ENCODE data around the gene ZNF891.

The ZNF891 gene

DNA sequence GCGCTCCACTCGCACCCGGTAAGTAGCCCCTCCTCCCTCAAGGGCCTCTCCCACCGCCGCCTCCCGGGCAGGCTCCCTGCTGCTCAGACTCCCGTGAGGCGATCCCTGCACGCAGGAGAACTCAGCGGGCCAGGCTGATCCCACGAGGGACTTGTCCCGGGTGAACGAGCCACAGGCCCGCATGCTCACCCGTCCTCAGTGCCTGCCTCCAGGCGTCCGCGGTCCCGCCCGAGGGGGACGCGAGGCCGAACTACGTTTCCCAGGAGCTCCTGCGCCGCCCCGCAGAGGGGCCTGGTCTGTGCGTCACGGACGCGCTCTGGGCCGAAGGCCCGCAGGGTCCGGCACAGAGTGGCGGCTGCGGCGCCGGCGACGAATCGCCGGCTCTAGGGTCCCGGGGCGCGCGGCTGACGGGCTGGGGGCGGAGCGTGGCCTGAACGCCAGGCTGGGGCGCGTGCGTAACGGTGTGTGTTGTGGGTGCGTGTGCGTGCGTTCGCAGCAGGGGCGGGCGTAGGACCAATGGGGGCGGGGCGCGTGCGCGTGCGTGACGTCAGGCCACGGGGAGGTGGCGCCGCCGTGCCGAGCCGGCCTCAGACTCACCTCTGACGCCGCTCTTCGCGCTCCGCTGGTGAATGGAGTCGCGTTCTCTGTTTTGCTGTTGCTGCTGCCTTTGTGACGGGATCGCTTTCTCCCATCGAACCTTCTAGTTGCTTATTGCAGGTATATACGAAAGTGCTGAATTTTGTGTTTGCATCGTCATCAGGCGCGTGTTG is at the start of gene ZNF891, which contains the start of gene ZNF10:
Gene ZNF891 (minus strand): TSS at position 237 of the 770 bp plus-strand sequence. CDS start 8,356 bp downstream, outside the sequence.
Gene ZNF10 (plus strand): TSS at position 590 of the 770 bp plus-strand sequence. CDS start 13,866 bp downstream, outside the sequence.
- DNase-seq (ENCODE audit: low read depth in 2 of 2): peak; percentile 93 to 94

DNA sequence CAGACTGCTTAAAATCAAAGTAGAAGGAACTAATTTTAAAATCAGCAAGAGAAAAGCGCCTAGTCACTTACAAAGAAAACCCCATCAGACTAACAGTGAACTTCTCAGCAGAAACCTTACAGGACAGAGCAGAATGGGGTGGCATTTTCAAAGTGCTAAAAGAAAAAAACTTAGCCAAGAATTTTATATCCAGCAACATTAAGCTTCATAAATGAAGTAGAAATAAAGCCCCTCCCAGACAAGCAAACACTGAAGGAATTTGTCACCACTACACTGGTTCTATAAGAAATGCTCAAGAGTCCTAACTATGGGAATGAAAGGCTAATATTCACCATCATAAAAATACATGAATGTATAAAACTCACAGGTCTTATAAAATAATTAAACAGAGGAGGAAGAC is 44.8 kb upstream of the ZNF891 start:
- DNase-seq (ENCODE audit: low read depth in 2 of 2): no peak

DNA sequence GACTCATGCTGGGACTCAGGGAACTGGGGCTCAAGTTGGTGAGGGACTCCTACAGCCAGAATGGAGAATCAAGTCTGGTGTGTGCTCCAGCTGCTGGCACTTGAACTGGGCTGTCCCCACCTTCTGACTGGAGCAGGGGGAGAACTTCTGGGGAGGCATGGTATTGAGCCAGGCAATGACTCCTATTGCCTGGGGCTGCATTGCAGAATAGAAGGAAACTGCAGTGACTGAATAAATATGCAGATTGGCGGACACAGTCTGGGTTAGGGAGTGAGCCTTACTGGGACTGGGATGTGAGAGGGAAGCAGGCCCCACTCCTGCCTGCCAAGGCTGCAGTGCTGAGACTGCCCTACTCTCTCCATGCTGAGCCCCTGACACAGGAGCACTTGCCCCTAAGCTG is 42.4 kb upstream of the ZNF891 start:
- DNase-seq (ENCODE audit: low read depth in 2 of 2): no peak

DNA sequence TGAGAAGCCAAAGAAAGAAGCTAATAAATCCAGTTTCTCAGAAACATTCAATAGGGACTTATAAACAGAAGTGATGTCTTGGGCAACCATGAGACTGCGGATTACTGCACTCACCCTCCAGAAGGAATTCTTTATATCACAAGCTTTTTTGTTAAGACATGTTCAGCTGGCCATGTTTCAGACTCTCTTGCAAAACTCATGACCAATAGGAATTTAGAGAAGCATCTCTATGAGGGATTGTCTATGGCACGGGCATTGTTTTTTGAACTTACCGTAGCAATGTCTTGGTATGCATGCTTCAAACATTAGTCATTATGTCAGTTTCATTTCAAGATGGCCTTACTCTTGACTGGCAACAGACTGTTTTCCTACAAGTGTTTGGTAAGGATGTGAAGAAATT is 35.7 kb upstream of the ZNF891 start:
- no peak for DNase-seq (ENCODE audit: low read depth in 2 of 2)

DNA sequence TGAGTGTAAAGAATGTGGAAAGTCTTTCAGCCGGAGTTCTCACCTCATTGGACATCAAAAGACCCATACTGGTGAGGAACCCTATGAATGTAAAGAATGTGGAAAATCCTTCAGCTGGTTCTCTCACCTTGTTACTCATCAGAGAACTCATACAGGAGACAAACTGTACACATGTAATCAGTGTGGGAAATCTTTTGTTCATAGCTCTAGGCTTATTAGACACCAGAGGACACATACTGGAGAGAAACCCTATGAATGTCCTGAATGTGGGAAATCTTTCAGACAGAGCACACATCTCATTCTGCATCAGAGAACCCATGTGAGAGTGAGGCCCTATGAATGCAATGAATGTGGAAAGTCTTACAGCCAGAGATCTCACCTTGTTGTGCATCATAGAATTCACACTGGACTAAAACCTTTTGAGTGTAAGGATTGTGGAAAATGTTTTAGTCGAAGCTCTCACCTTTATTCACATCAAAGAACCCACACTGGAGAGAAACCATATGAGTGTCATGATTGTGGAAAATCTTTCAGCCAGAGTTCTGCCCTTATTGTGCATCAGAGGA is 26.1 kb upstream of the ZNF891 start:
- DNase-seq (ENCODE audit: low read depth in 2 of 2): no peak

DNA sequence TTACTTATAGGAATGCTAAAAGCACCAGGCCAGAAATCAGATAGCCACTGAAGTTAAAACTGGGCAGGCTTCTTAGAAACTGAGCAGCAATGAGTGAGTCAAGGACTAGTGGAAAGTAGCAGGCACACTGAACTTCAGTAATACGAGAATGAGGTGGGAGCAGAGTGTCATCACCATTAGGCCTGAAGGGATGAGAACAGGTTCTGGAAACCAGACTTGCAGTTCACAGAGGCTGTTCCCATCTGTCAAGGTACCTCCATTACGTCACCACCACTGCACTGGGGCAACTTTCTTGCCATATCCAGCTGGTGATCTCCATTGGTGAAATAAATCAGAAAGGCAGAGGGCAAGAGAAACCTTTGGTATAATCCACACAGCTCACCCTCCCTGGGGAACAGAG is 15.9 kb upstream of the ZNF891 start:
- no peak for DNase-seq (ENCODE audit: low read depth in 2 of 2)

DNA sequence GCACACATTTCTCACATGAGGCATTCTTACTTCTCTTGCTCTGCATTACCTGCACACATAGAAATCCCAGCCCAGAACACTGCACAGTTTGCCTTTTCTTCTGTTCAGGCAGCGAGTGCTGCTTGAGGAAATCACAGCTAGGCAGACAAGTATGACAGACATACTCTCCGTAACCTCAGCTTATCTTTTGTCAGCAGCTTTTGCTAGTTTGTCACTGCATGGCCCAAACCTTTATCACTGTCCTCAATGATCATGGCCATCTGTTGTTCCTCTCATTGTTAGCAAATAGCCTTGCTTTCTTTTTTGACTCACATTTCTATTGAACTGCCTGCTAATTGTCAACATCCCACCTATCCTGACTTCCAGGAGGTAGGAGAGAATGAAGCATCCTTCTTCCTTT is 5.7 kb upstream of the ZNF891 start:
- DNase-seq (ENCODE audit: low read depth in 2 of 2): no peak

DNA sequence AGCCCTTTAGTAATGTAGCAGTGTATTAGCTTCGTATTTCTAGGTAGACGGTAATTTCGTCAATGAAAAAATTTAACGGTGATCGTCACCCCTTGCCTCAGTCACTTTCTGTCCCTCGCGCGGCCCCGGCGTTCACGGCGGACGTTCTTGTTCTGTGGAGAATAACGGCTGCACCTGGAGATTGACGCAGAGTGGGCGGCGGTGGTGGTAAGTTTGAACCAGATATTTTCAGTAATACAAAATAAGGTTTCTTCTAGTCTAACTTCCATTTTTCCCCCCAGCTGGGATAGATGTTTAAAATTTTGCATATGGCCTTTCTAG is 694 bp upstream of the ZNF891 start:
- no peak for DNase-seq (ENCODE audit: low read depth in 2 of 2)

DNA sequence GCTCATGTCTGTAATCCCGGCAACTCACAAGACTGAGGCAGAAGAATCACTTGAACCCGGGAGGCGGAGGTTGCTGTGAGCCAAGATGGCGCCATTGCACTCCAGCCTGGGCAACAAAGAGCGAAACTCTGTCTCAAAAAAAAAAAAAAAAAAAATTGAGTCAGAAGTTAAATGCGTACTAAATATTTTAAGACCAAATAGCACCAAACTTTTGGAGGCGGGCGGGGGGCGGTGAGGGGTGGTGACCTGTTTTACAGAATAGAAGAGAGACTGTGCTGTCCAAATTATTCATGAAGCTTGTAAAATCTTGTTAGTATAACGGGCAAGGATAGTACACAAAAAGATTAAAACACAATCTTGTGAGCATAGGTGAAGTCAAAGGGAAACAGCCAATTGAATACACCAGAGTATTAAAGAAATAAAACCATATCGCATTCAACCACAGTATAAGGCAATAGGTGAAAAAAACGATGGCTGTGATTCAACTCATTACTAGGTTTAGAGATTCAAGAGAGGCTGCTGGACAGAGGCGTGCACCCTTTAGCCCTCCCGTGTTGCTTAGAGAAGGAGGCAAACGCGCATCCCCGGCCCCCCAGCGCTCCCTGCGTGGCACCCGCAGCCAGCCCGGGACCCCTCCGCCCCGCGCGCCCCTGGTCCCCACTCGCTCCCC is 571 bp downstream of the ZNF891 start:
- peak in 1 of 2 donors; percentile 0 for DNase-seq (ENCODE audit: low read depth in 2 of 2)

DNA sequence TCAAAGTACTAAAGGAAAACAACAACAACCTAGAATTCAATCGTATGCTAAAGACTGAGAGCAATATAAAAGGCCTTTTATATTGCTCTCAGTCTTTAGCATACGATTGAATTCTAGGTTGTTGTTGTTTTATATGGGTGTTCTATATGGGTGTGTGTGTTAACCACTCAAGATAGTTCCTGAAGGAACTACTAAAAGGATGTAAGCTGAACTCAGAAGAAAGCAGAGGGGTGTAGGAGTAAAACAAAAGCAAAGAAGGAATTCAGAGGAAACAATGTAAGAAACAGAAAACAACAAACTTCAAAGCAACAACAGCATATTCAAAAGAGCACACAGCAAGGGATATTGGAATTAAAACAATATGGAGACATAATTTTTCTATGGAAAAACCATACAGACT is 5.4 kb downstream of the ZNF891 start:
- DNase-seq (ENCODE audit: low read depth in 2 of 2): no peak

DNA sequence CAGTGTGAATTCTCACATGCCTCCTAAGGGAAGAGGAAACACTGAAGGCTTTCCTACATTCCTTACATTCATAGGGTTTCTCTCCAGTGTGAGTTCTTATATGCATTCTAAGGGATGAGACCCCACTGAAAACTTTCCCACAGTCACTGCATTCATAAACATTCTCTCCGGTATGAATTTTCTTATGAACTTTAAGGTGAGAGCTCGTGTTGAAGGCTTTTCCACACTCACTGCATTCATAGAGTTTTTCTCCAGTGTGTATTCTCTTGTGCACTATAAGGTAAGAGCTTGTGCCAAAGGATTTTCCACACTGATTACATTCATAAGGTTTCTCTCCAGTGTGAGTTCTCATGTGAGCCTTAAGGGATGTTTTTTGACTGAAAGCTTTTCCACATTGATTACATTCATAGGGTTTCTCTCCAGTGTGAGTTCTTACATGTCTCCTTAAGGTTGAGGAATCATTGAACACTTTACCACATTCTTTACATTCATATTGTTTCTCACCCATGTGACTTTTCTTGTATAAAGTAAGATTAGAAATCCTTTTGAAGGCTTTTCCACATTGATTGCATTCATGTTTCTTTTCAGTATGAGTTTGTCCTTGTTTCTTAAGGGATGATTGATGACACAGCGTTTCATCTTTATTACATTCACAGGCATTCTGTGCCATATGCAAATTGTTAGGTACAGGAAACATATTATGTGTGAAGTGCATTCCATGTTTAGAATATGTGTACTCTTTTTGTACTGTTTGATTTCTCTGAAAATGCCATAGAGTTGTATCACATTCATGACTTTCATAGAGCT is 9.5 kb downstream of the ZNF891 start:
- DNase-seq (ENCODE audit: low read depth in 2 of 2): no peak

DNA sequence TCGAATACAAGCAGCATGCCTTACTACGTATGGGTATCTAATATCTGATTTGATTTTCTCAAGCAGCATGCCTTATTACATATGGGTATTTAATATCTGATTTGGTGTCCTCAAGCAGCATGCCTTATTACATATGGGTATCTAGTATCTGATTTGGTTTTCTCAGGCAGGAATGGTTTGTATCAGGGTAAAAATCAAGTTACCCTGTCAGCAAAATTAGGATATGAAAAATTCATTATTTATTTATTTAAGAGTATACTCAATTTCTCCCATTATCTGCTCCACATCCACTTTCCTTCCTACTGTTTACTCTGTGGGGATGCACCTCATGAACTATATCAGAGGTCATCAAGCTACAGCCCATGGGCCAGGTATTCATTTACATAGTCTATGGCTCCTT is 21.9 kb downstream of the ZNF891 start:
- no peak for DNase-seq (ENCODE audit: low read depth in 2 of 2)

DNA sequence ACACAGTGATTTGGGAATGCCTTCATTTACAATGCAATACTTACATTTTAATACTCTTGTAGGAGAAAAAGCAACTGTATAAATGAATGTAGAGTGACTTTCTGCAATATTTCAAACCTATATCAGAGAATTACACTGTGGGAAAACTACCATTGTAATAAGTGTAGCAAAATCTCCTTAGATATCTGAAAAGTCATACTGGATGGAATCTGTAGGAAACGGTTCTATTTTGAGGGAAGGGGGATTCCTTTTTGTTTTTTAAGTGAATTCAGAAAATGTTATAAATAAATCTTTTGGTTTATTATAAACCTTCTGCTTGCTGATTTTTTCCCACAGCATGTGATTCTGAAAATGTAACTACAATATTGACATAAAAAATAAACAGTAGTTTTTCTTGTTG is 23.0 kb downstream of the ZNF891 start:
- DNase-seq (ENCODE audit: low read depth in 2 of 2): no peak

DNA sequence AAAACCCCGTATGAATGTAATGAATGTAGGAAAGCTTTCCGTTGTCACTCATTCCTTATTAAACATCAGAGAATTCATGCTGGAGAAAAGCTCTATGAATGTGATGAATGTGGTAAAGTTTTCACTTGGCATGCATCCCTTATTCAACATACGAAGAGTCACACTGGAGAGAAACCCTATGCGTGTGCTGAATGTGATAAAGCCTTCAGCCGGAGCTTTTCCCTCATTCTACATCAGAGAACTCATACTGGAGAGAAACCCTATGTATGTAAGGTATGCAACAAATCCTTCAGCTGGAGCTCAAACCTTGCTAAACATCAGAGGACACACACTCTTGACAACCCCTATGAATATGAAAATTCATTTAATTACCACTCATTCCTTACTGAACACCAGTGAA is 23.8 kb downstream of the ZNF891 start:
- no peak for DNase-seq (ENCODE audit: low read depth in 2 of 2)

DNA sequence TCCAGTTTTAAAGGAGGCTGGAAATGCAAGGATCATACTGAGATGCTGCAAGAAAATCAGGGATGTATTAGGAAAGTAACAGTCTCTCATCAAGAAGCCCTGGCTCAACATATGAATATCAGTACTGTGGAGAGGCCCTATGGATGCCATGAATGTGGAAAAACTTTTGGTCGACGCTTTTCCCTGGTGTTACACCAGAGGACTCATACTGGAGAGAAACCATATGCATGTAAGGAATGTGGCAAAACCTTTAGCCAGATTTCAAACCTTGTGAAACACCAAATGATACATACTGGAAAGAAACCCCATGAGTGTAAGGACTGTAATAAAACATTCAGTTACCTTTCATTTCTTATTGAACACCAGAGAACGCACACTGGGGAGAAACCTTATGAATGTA is 24.5 kb downstream of the ZNF891 start:
- no peak for DNase-seq (ENCODE audit: low read depth in 2 of 2)

DNA sequence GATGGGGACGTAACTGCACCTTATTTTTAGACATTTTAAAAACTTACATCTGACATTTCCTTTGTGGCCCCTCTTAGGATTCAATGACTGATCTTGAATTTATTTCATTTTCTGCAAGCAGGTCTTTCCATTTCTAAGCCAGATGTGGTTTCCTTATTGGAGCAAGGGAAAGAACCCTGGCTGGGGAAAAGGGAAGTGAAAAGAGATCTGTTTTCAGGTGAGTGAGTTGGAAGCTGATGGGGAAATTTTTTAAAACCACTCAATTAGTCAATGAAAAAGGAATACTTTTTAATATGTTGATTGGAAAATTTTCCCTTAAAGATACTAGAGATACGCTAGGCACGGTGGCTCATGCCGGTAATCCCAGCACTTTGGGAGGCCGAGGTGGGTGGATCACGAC is 46.7 kb downstream of the ZNF891 start:
- no peak for DNase-seq (ENCODE audit: low read depth in 2 of 2)

DNA sequence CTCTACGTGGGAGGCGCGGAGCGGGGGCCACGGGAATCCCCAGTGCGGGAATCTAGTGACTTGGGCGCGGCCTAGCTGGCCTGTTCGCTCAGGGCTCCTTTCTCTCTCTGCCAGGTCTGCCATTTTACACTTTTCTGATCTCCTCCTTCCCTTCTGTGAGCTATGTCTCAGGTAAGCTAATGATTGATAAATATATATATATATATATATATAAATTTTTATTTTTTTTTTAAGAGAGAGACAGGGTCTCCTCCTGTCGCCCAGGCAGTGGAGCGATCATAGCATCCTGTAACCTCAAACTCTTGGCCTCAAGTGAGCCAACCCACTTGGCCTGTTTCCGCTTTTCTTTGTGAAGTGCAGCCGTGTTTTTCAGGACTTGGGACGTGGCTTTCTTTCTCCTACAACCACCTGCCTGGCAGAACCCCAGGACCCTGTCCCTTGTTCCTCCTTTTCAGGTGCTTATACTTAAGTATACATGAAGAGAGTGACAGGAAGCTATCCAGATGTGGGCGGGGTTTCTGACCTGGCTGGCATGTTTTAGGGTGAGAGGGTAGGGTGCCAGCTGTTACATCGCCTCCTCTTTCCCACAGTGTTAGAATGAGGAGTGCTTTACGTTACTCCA is 48.8 kb downstream of the ZNF891 start:
- DNase-seq (ENCODE audit: low read depth in 2 of 2): no peak

DNA sequence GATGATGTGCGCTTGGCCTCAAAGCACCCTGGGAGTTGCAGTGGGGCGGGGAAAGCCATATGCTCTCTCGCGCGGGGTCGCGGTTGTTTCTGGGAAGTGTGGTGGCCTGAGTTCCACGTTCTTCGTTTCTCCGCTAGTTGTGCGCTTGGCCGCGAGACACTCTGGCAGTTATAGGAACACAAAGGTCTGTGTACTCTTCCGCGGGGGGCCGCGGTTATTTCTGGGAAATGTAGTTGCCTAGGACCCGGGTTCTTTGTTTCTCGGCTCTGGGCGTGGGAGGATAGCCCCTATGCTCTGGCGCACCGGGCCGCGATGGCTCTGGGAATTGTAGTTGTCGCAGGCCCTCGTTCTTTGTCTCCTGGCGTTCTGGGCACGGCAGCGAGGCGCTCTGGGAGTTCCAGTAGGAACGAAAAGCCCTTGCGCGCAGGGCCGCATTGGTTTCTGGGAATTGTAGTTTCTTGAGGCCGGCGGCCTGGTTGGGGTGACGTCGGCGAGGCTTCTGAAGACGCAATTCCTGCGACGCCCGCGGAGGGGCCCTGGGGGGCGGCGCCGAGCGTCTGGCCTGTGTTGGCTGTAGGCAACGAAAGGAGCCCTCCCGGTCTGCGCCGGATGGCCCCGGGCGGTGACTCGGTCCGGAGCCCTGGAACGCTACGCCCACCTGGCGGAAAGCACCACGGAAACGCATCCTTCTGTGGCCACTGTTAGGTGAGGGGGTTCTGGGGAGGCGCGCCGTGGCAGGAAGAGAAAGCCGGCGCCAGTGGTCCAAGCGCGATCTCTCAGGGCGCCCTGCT is 49.5 kb downstream of the ZNF891 start, which contains the start of gene ZNF140:
Gene ZNF140 (plus strand): TSS at position 556 of the 791 bp plus-strand sequence. CDS start 398 bp downstream, outside the sequence.
- DNase-seq (ENCODE audit: low read depth in 2 of 2): peak; percentile 83 to 89

DNA sequence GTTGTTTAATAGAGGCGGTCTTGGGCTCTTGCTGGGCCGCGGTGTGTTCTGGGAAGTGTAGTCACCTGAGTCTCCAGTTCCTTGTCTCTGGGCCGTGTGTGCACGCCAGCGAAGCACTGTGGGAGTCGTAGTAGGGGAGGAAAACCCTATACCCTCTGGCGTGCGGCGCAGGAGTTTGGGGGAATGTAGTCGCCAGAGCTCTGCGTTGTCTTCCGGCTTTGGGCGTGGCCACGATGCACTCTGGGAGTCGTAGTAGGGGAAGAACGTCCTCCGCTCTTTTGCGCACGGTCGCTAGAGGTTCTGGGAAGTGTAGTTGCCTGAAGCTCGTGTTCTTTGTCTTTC is 50.1 kb downstream of the ZNF891 start:
- peak; percentile 86 to 90 for DNase-seq (ENCODE audit: low read depth in 2 of 2)

DNA sequence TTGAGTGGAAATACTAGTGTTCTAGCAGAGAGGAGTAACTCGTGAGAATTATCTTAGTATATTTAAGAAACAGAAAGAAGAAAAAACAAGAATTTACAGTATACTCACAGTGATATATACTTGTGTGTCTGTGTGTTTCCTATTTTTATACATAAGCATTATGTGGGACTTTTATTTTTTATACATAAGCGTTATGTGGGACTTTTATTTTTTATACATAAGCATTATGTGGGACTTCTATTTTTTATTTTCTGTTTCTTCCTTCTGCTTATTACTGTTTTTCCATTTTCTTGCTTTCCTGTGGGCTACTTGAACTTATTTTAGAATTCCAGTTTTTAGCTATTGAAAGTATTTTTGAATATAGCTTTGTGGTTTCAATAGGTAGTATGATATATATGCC is 56.2 kb downstream of the ZNF891 start:
- no peak for DNase-seq (ENCODE audit: low read depth in 2 of 2)

DNA sequence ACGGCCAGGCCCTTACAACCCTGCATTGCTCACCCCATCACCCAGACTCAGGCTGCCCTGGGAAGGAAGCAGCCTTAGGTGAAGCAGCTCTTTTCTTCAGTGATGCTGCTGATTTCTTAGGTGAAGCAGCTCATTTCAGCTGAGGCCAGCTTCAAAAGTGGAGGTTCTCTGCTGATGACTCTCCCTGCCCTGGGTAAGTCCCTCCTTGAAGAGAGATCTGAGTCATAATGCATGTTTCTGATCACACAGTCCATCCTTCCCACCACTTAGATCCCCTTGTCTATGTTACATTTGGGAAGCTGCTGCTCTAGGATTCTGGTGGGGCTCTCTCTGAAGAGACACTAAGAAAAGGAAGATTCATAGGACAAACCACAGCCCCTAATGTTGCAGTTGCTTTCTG is 66.5 kb downstream of the ZNF891 start:
- no peak for DNase-seq (ENCODE audit: low read depth in 2 of 2)
